Measurements from ENCODE around the gene ABHD16B. TPM values are rescaled to one million over a fixed set of nuclear protein-coding genes. Genes with fewer than 3 reads are reported as not detected.

Gene ABHD16B
- total RNA-seq, result not detected in 2 replicates

GRCh38 chr20:63861365-63861934 lies at the start of gene ABHD16B:
ABHD16B (plus strand) TSS chr20:63861498; CDS start chr20:63861541, 43 bp downstream.

DNA sequence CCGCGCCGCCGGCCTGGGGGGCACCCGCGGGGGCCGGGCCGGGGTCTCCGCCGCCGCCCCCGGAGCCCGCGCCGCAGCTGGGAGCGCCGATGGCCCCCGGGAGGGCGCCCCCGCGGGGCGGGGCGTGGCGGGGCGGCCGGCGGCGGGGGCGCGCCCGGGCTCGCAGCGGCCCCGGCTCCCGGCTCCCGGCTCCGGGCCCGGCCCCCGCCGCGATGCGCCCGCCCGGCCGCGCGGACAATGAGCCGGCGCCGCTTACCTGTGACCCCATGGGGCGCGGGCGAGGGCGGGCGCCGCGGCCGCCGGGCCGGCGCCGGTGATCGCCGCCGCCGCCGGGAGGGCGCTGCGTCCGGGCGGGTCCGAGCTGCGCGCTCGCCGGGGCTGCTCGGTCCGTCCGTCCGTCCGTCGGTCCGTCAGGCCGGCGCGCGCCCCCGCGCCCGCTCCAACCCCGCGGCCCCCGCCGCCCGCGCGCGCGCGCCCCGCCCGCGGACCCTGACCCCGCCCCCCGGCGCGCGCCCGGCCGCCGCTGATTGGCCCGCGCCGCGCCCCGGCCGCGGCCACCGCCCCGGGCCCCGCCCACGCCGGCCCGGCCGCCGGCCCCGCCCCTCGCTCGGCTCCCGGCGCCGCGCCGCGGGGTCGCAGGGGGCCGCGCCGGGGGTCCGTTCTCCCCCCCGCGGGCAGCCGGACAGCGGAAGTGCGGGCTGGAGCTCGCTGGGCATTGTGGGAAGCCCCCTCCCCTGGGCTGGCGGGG lies 30.3 kb upstream of the ABHD16B start, which contains the start of gene ZBTB46:
ZBTB46 (minus strand) TSS at position 424 of the 748 bp plus-strand sequence. CDS start 40,507 bp downstream, outside the sequence.

DNA sequence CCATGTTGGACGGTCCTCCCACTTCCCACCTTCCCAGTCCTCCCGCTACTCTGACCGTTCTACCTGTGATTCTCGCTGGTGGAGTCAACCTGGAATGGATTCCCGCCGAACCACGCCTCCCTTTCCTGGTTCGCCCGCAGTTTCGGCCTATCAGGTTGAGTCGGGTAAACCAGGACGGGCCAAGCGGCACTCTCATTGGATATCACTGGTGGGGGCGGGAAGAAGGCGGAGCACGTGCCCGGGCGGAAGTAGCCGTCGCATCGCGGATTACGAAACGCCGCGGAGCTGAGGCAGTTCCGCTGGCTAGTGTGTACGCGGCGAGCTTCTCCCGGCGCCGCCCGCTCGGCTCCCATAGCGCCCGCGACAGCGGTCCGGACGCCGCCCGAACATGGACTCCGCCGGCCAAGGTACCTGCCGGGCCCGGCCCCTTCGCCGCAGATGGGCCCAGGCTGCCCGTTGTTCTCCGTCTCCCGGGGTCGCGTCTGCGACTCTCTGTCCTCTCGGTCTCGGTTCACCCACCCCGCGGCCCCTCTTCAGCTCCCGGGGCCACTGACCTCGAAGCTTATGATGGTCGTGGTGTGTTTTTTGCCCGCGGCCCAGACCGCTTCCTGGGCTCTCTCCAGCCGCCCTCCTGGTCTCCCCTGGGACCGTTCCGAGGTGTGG lies 3.8 kb downstream of the ABHD16B start, which contains the start of gene TPD52L2:
TPD52L2 (plus strand) TSS at position 293 of the 663 bp plus-strand sequence; CDS start at position 389, 96 bp downstream.

DNA sequence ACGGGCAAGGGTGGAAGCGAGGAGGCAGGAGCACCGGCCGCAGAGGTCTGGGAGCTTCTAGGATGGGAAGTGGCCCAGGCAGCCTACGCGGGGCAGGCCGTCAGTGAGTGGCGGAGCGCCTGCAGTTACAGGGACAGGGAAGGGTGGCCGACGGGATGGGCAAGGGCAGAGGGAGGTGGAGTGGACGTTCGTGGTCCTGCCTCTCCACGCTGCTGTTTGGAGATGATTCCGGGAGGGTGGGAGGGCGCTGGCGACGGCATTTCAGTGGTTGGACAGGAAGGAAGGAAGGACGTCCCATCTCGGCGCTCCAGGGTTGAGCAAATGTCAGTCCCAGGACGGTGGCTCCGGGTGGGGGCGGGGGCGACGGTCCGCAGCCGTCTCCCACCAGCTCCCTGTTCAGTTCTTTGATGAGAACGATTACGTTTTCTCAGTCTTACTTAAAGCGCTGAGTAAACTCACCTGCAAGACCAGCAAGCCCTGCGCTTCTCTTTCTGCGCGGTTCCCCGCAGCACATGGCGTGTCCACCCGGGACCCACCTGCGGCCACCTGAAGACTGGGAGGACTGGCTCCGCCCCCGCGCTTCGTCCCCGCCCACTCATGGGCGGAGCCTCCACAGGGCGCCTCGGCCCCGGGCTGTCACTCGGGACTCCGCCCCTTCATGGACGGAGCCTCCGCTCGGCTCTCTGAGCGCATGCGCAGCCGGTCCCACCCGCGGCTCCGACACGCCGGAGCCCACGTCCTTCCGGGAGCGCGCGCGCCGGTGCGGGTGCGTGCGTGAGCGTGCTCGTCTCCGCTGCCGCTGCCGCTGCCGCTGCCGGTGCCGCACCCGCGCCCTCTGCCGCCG lies 33.3 kb downstream of the ABHD16B start, which contains the start of gene DNAJC5:
DNAJC5 (plus strand) TSS at position 769 of the 844 bp plus-strand sequence. CDS start 33,220 bp downstream, outside the sequence.

Other genes starting within 250 kb of the ABHD16B start
- 11.6 and 12.7 TPM in 2 replicates for gene GMEB2, start 234.4 kb upstream of the ABHD16B start, total RNA-seq
- 5.2 and 20.7 TPM in 2 replicates for gene STMN3, start 208.1 kb upstream of the ABHD16B start, total RNA-seq
- 11.9 and 22.5 TPM in 2 replicates for gene RTEL1, start 203.2 kb upstream of the ABHD16B start, total RNA-seq
- 0.98 and 21.2 TPM in 2 replicates for gene TNFRSF6B, start 164.8 kb upstream of the ABHD16B start, total RNA-seq
- 37.9 and 42.8 TPM in 2 replicates for gene ARFRP1, start 153.5 kb upstream of the ABHD16B start, total RNA-seq
- gene ZGPAT, start 153.5 kb upstream of the ABHD16B start, total RNA-seq, result 12.3 and 17.9 TPM in 2 replicates
- 3.1 and 5.2 TPM in 2 replicates for gene LIME1, start 124.8 kb upstream of the ABHD16B start, total RNA-seq
- 20.9 and 27.9 TPM in 2 replicates for gene SLC2A4RG, start 121.7 kb upstream of the ABHD16B start, total RNA-seq
- 2.7 and 4.3 TPM in 2 replicates for gene ZBTB46, start 30.2 kb upstream of the ABHD16B start, total RNA-seq
- gene TPD52L2, start 3.8 kb downstream of the ABHD16B start, total RNA-seq, result 130 and 135 TPM in 2 replicates
- 75.9 and 96.0 TPM in 2 replicates for gene DNAJC5, start 33.6 kb downstream of the ABHD16B start, total RNA-seq
- 22.9 and 33.0 TPM in 2 replicates for gene UCKL1, start 94.9 kb downstream of the ABHD16B start, total RNA-seq
- 11.9 and 15.3 TPM in 2 replicates for gene ZNF512B, start 108.4 kb downstream of the ABHD16B start, total RNA-seq
- 2.3 and 3.6 TPM in 2 replicates for gene SAMD10, start 118.1 kb downstream of the ABHD16B start, total RNA-seq
- gene PRPF6, start 119.6 kb downstream of the ABHD16B start, total RNA-seq, result 55.1 and 63.7 TPM in 2 replicates
- gene C20orf204, start 174.7 kb downstream of the ABHD16B start, total RNA-seq, result 0.65 and 0.76 TPM in 2 replicates
- gene SOX18, start 188.1 kb downstream of the ABHD16B start, total RNA-seq, result 0.07 TPM in 2 replicates
- gene TCEA2, start 201.7 kb downstream of the ABHD16B start, total RNA-seq, result 27.9 and 34.3 TPM in 2 replicates
- gene RGS19, start 218.0 kb downstream of the ABHD16B start, total RNA-seq, result 7.7 and 14.5 TPM in 2 replicates
- gene OPRL1, start 218.6 kb downstream of the ABHD16B start, total RNA-seq, result 2.3 and 2.4 TPM in 2 replicates
- gene LKAAEAR1, start 222.9 kb downstream of the ABHD16B start, total RNA-seq, result not detected in 2 replicates
- not detected in 2 replicates for gene NPBWR2, start 246.1 kb downstream of the ABHD16B start, total RNA-seq